Measurements from ENCODE around the gene APOBEC3C.
"Not testable (repeated sequence)": the region's sequence is repeated elsewhere in the genome, so short reads cannot be mapped to it uniquely, and the experiment has no call there.

APOBEC3C gene

GRCh38 chr22:39013942-39014722 is at the start of gene APOBEC3C:
TSS of gene APOBEC3C (plus strand) at chr22:39014257. CDS start at chr22:39014363, 106 bp downstream.
- DNase-seq, result peak; percentile 88

- DNase-seq, result no peak
Measured at GRCh38 chr22:38964306-38964705, 49.8 kb upstream of the APOBEC3C start.

GRCh38 chr22:38964989-38965388 is 49.1 kb upstream of the APOBEC3C start:
- DNase-seq, result no peak

- DNase-seq, result no peak
Measured at GRCh38 chr22:38965614-38966379, 48.3 kb upstream of the APOBEC3C start.

GRCh38 chr22:38966380-38966702 is 47.7 kb upstream of the APOBEC3C start:
- DNase-seq, result no peak

GRCh38 chr22:38966942-38967341 is 47.1 kb upstream of the APOBEC3C start:
- no peak for DNase-seq

GRCh38 chr22:38967451-38968450 is 46.3 kb upstream of the APOBEC3C start:
- DNase-seq, result peak; percentile 84

GRCh38 chr22:38968801-38969200 is 45.3 kb upstream of the APOBEC3C start:
- DNase-seq, result no peak

- DNase-seq, result no peak
Measured at GRCh38 chr22:38970551-38970950, 43.5 kb upstream of the APOBEC3C start.

- DNase-seq, result no peak
Measured at GRCh38 chr22:38971202-38971601, 42.9 kb upstream of the APOBEC3C start.

- DNase-seq, result no peak
Measured at GRCh38 chr22:38971791-38972190, 42.3 kb upstream of the APOBEC3C start.

- no peak for DNase-seq
Measured at GRCh38 chr22:38972558-38972957, 41.5 kb upstream of the APOBEC3C start.

- DNase-seq, result peak; percentile 67
Measured at GRCh38 chr22:38973289-38974169, 40.5 kb upstream of the APOBEC3C start.

- DNase-seq, result no peak
Measured at GRCh38 chr22:38974170-38974825, 39.8 kb upstream of the APOBEC3C start.

- DNase-seq, result no peak
Measured at GRCh38 chr22:38974826-38975175, 39.3 kb upstream of the APOBEC3C start.

- DNase-seq, result not testable (repeated sequence)
Measured at GRCh38 chr22:38977289-38977688, 36.8 kb upstream of the APOBEC3C start.

GRCh38 chr22:38980587-38980986 is 33.5 kb upstream of the APOBEC3C start:
- not testable (repeated sequence) for DNase-seq

GRCh38 chr22:38981005-38981991 is 32.8 kb upstream of the APOBEC3C start:
- DNase-seq, result no peak

GRCh38 chr22:38981992-38982927 is 31.8 kb upstream of the APOBEC3C start, which contains the start of gene APOBEC3B:
TSS of gene APOBEC3B (plus strand) at chr22:38982347. CDS start at chr22:38982454, 107 bp downstream.
- peak; percentile 94 for DNase-seq

Measured in RPMI8226 (cell line).